Urinary bladder (tissue), 4 donors: ENCODE measurements around the gene SUPT16H. TPM values are rescaled to one million over a fixed set of nuclear protein-coding genes. Genes with fewer than 3 reads are reported as not detected.

ENCODE experiments used
- DNase-seq: peaks from one replicate; pipeline ENCODE4 v3.0.0-alpha.2; 2015; ENCODE audit errors: extremely low spot score
- H3K27ac ChIP-seq: one replicate; pipeline ENCODE4 v1.5.1; 2013; ENCODE audit warnings: low read depth, mild to moderate bottlenecking, moderate library complexity
- H3K36me3 ChIP-seq: one replicate; pipeline ENCODE4 v1.6.1; 2013; ENCODE audit warnings: mild to moderate bottlenecking, moderate library complexity; ENCODE audit not compliant: insufficient read depth
- H3K4me1 ChIP-seq: one replicate; pipeline ENCODE4 v1.6.1; 2013; ENCODE audit warnings: mild to moderate bottlenecking, moderate library complexity; ENCODE audit not compliant: insufficient read depth
- H3K4me3 ChIP-seq: one replicate; pipeline ENCODE4 v1.5.1; 2013; ENCODE audit warnings: low read depth, low read length
- WGBS: extraction: QIAGEN DNeasy Blood & Tissue Kit; methylation state at CpG from one replicate; pipeline ENCODE4 v1.1.7; 2013; 5-methylcytosine and 5-hydroxymethylcytosine counted together
- polyA plus RNA-seq: library from polyadenylated mRNA; stranded (reverse); fragments of 200-250 nt; gene quantifications from one replicate; pipeline ENCODE4 v1.2.3, GENCODE V29; 2013
- total RNA-seq: library from RNA; depleted of rRNA; stranded (reverse); fragments of >200 nt; gene quantifications from one replicate; pipeline ENCODE4 v1.2.3, GENCODE V29; 2014
- donor health status: healthy with polysubstance abuse.
- donor health status: healthy.

SUPT16H gene
- total and polyA plus RNA-seq, 2 donors: 62.6 to 66.0 TPM

GRCh38 chr14:21343035-21343794 is 40.6 kb downstream of the SUPT16H start:
- H3K27ac ChIP-seq: no peak overlapping the region
- H3K36me3 ChIP-seq: no peaks in the 10 kb centered on the region
- WGBS: 76% methylated on average over 13 of the region's 13 CpGs
- H3K4me1 ChIP-seq: no peaks in the 10 kb centered on the region
- no peak overlapping the region for H3K4me3 ChIP-seq
- no peak for DNase-seq

- H3K27ac ChIP-seq: no peak overlapping the region
- H3K36me3 ChIP-seq: no peaks in the 10 kb centered on the region
- 79% methylated on average over 9 of the region's 9 CpGs for WGBS
- H3K4me3 ChIP-seq: no peak overlapping the region
- no peak for DNase-seq
- no peaks in the 10 kb centered on the region for H3K4me1 ChIP-seq
Measured at GRCh38 chr14:21334202-21334906, 49.5 kb downstream of the SUPT16H start.

- H3K4me3 ChIP-seq: no peak overlapping the region
- H3K4me1 ChIP-seq: no peaks in the 10 kb centered on the region
- WGBS: 81% methylated on average over 2 of the region's 2 CpGs
- no peak overlapping the region for H3K27ac ChIP-seq
- no peak for DNase-seq
- no peaks in the 10 kb centered on the region for H3K36me3 ChIP-seq
Measured at GRCh38 chr14:21332950-21333349, 50.9 kb downstream of the SUPT16H start.

- DNase-seq: no peak
- WGBS: 80% methylated on average over 1 of the region's 1 CpG
- H3K4me3 ChIP-seq: no peak overlapping the region
- H3K27ac ChIP-seq: no peak overlapping the region
- no peaks in the 10 kb centered on the region for H3K4me1 ChIP-seq
- H3K36me3 ChIP-seq: no peaks in the 10 kb centered on the region
Measured at GRCh38 chr14:21326972-21327371, 56.8 kb downstream of the SUPT16H start.

- no peak for DNase-seq
- no peak overlapping the region for H3K27ac ChIP-seq
- H3K36me3 ChIP-seq: no peaks in the 10 kb centered on the region
- WGBS: 79% methylated on average over 2 of the region's 2 CpGs
- no peaks in the 10 kb centered on the region for H3K4me1 ChIP-seq
- no peak overlapping the region for H3K4me3 ChIP-seq
Measured at GRCh38 chr14:21322716-21323115, 61.1 kb downstream of the SUPT16H start.

- no peak overlapping the region for H3K4me3 ChIP-seq
- H3K36me3 ChIP-seq: no peaks in the 10 kb centered on the region
- no peaks in the 10 kb centered on the region for H3K4me1 ChIP-seq
- no peak for DNase-seq
- H3K27ac ChIP-seq: no peak overlapping the region
- WGBS: 88% methylated on average over 2 of the region's 2 CpGs
Measured at GRCh38 chr14:21320913-21321312, 62.9 kb downstream of the SUPT16H start.

GRCh38 chr14:21317398-21317797 is 66.4 kb downstream of the SUPT16H start:
- DNase-seq: no peak
- Histone ChIP-seq H3K4me3 (no peak overlapping the region), H3K27ac (no peak overlapping the region), H3K36me3 (no peaks in the 10 kb centered on the region), H3K4me1 (no peaks in the 10 kb centered on the region)
- 36% methylated on average over 3 of the region's 3 CpGs for WGBS

- no peak for DNase-seq
- Histone ChIP-seq H3K4me3 (no peak overlapping the region), H3K27ac (no peak overlapping the region), H3K36me3 (no peaks in the 10 kb centered on the region), H3K4me1 (no peaks in the 10 kb centered on the region)
- 80% methylated on average over 12 of the region's 12 CpGs for WGBS
Measured at GRCh38 chr14:21313512-21313911, 70.3 kb downstream of the SUPT16H start.

- no peak overlapping the region for H3K4me3 ChIP-seq
- no peaks in the 10 kb centered on the region for H3K4me1 ChIP-seq
- H3K36me3 ChIP-seq: no peaks in the 10 kb centered on the region
- H3K27ac ChIP-seq: no peak overlapping the region
- no peak for DNase-seq
- WGBS: 76% methylated on average over 2 of the region's 2 CpGs
Measured at GRCh38 chr14:21311614-21312013, 72.2 kb downstream of the SUPT16H start.

GRCh38 chr14:21309956-21310355 is 73.9 kb downstream of the SUPT16H start:
- Histone ChIP-seq H3K4me1 (no peaks in the 10 kb centered on the region), H3K4me3 (no peak overlapping the region), H3K27ac (no peak overlapping the region), H3K36me3 (no peaks in the 10 kb centered on the region)
- no peak for DNase-seq
- 94% methylated on average over 1 of the region's 3 CpGs for WGBS

GRCh38 chr14:21309238-21309636 is 74.6 kb downstream of the SUPT16H start:
- Histone ChIP-seq H3K36me3 (no peaks in the 10 kb centered on the region), H3K27ac (no peak overlapping the region), H3K4me1 (no peaks in the 10 kb centered on the region), H3K4me3 (no peak overlapping the region)
- 74% methylated on average over 8 of the region's 8 CpGs for WGBS
- DNase-seq: no peak

GRCh38 chr14:21308479-21309237 is 75.2 kb downstream of the SUPT16H start:
- peak; percentile 82 for DNase-seq
- Histone ChIP-seq H3K36me3 (no peaks in the 10 kb centered on the region), H3K4me3 (no peak overlapping the region), H3K27ac (peak overlapping the region; percentile 62), H3K4me1 (no peaks in the 10 kb centered on the region)
- WGBS: 3% methylated on average over 16 of the region's 16 CpGs

GRCh38 chr14:21308132-21308478 is 75.7 kb downstream of the SUPT16H start:
- Histone ChIP-seq H3K4me3 (no peak overlapping the region), H3K27ac (no peak overlapping the region), H3K36me3 (no peaks in the 10 kb centered on the region), H3K4me1 (no peaks in the 10 kb centered on the region)
- no peak for DNase-seq

GRCh38 chr14:21307637-21308036 is 76.2 kb downstream of the SUPT16H start:
- Histone ChIP-seq H3K4me1 (no peaks in the 10 kb centered on the region), H3K36me3 (no peaks in the 10 kb centered on the region), H3K4me3 (no peak overlapping the region), H3K27ac (no peak overlapping the region)
- 81% methylated on average over 3 of the region's 3 CpGs for WGBS
- DNase-seq: no peak
